H1 (cell line): ENCODE data around the gene RBM41. TPM values are rescaled to one million over a fixed set of nuclear protein-coding genes. Genes with fewer than 3 reads are reported as not detected.
A peak's percentile ranks its signal among the peaks of the same experiment; 100 is the strongest.
"Not testable (repeated sequence)": the region's sequence is repeated elsewhere in the genome, so short reads cannot be mapped to it uniquely, and the experiment has no call there.

Experiments used
- CTCF ChIA-PET: fragments of 300-600 bp; sonication (Branson Sonifier 250); formaldehyde crosslinking; loops from one replicate; lab custom pipeline; 2021; ENCODE audit not compliant: partially characterized antibody; lab: Charles Lee
- POLR2A ChIA-PET: fragments of 300-600 bp; sonication (Branson Sonifier 250); formaldehyde crosslinking; loops from one replicate; lab custom pipeline; 2021; ENCODE audit warnings: inconsistent platforms; ENCODE audit not compliant: partially characterized antibody; lab: Charles Lee
- DNase-seq, 2 experiments: peaks; one replicate each; pipeline versions ENCODE4 v3.0.0 to v3.0.0-alpha.2; 2010 to 2022; ENCODE audit warnings: low spot score in 2 of 2, low read depth in 1 of 2, mixed read lengths in 1 of 2
- FAIRE-seq: peaks from 2 replicates; lab custom pipeline; 2011; peaks lifted over from hg19 to GRCh38; lab: Jason Lieb, UNC
- H2AFZ ChIP-seq: 2 replicates; pipeline ENCODE4 v1.8.1; 2012; ENCODE audit warnings: low read length, inconsistent platforms
- H2AK5ac ChIP-seq: 2 replicates; pipeline ENCODE4 v1.6.1; 2013; ENCODE audit warnings: low read depth, low read length
- H2BK120ac ChIP-seq: replicated peaks from 2 replicates; pipeline ENCODE3; 2013; ENCODE audit warnings: low read depth, low read length, inconsistent platforms
- H2BK12ac ChIP-seq: 2 replicates; pipeline ENCODE4 v1.6.1; 2013; ENCODE audit warnings: low read depth, low read length
- H2BK15ac ChIP-seq: 2 replicates; pipeline ENCODE4 v1.6.1; 2013; ENCODE audit warnings: low read length
- H2BK20ac ChIP-seq: 2 replicates; pipeline ENCODE4 v1.6.1; 2013; ENCODE audit warnings: low read length
- H2BK5ac ChIP-seq: 2 replicates; pipeline ENCODE4 v1.6.1; 2013; ENCODE audit warnings: low read depth, low read length
- H3K14ac ChIP-seq: 2 replicates; pipeline ENCODE4 v1.6.1; 2013; ENCODE audit warnings: inconsistent platforms; ENCODE audit not compliant: insufficient read length
- H3K18ac ChIP-seq: 2 replicates; pipeline ENCODE4 v1.6.1; 2013; ENCODE audit warnings: low read length; ENCODE audit errors: extremely low read depth
- H3K23ac ChIP-seq: 2 replicates; pipeline ENCODE4 v1.6.1; 2013; ENCODE audit warnings: inconsistent platforms; ENCODE audit not compliant: insufficient read length
- H3K23me2 ChIP-seq: 2 replicates; pipeline ENCODE4 v1.6.1; 2013; ENCODE audit warnings: low read depth, low read length
- H3K27ac ChIP-seq: 2 replicates; pipeline ENCODE4 v1.6.1; 2011; ENCODE audit warnings: low read depth, low read length, inconsistent platforms
- H3K27me3 ChIP-seq, 4 experiments: replicated peaks in 1 of 4; 1 replicate in 1 of 4; 2 replicates in 3 of 4; pipeline versions ENCODE4 v1.6.1 to v1.8.1; 2011 to 2013; ENCODE audit warnings: low read length in 3 of 4, mild to moderate bottlenecking in 3 of 4, inconsistent platforms in 2 of 4, mixed read lengths in 2 of 4, moderate library complexity in 1 of 4; ENCODE audit not compliant: control insufficient read depth in 3 of 4, insufficient read depth in 3 of 4; ENCODE audit errors: extremely low read depth in 1 of 4
- H3K36me3 ChIP-seq, 4 experiments: 2 replicates each; pipeline versions ENCODE4 v1.6.1 to v1.8.1; 2011 to 2013; ENCODE audit warnings: mild to moderate bottlenecking in 4 of 4, low read length in 3 of 4, moderate library complexity in 2 of 4, control low read depth in 1 of 4, inconsistent platforms in 1 of 4; ENCODE audit not compliant: insufficient read depth in 4 of 4, control insufficient read depth in 2 of 4
- H3K4ac ChIP-seq: replicated peaks from 2 replicates; pipeline ENCODE3; 2013; ENCODE audit warnings: low read length, low read depth, mixed read lengths, inconsistent platforms; ENCODE audit not compliant: insufficient read length
- H3K4me1 ChIP-seq, 4 experiments: replicated peaks in 1 of 4; 1 replicate in 1 of 4; 2 replicates in 3 of 4; pipeline versions ENCODE4 v1.6.1 to v1.8.1; 2011 to 2013; ENCODE audit warnings: low read length in 3 of 4, inconsistent platforms in 2 of 4, mixed read lengths in 1 of 4; ENCODE audit not compliant: insufficient read depth in 4 of 4, control insufficient read depth in 3 of 4
- H3K4me2 ChIP-seq, 2 experiments: 2 replicates each; pipeline versions ENCODE4 v1.6.1 to v1.8.1; 2011 to 2013; ENCODE audit warnings: low read depth in 2 of 2, low read length in 2 of 2, control low read depth in 1 of 2, inconsistent platforms in 1 of 2, mild to moderate bottlenecking in 1 of 2; ENCODE audit not compliant: insufficient read depth in 1 of 2
- H3K4me3 ChIP-seq, 4 experiments: fragments of 200-600, 300-600 bp in 1 of 4; sonication (generic), shearing (Covaris generic), sonication (Bioruptor Twin) in 1 of 4; 2 replicates each; pipeline versions ENCODE4 v1.5.1 to v1.8.1; 2011 to 2016; ENCODE audit warnings: low read length in 4 of 4, low read depth in 3 of 4, control low read depth in 2 of 4, inconsistent platforms in 2 of 4, mild to moderate bottlenecking in 2 of 4, mixed read lengths in 1 of 4, moderate library complexity in 1 of 4; ENCODE audit not compliant: insufficient read depth in 2 of 4; ENCODE audit errors: extremely low read depth in 1 of 4
- H3K56ac ChIP-seq: replicated peaks from 2 replicates; pipeline ENCODE3; 2013; ENCODE audit warnings: low read depth, mild to moderate bottlenecking, mixed read lengths, low read length, inconsistent platforms; ENCODE audit not compliant: insufficient read length
- H3K79me1 ChIP-seq: 2 replicates; pipeline ENCODE4 v1.6.1; 2013; ENCODE audit warnings: low read depth, low read length, control low read depth
- H3K79me2 ChIP-seq, 2 experiments: 2 replicates each; pipeline versions ENCODE4 v1.6.1 to v1.8.1; 2012 to 2013; ENCODE audit warnings: low read length in 2 of 2, mild to moderate bottlenecking in 2 of 2, inconsistent platforms in 1 of 2; ENCODE audit not compliant: insufficient read depth in 2 of 2, control insufficient read depth in 1 of 2
- H3K9ac ChIP-seq, 4 experiments: replicated peaks in 1 of 4; 1 replicate in 1 of 4; 2 replicates in 3 of 4; pipeline versions ENCODE4 v1.6.1 to v1.8.1; 2011 to 2013; ENCODE audit warnings: low read depth in 3 of 4, low read length in 3 of 4, control low read depth in 2 of 4, mild to moderate bottlenecking in 2 of 4, moderate library complexity in 2 of 4, inconsistent platforms in 1 of 4; ENCODE audit errors: extremely low read depth in 1 of 4
- H3K9me3 ChIP-seq, 2 experiments: 2 replicates each; pipeline versions ENCODE4 v1.6.1 to v1.8.1; 2012 to 2013; ENCODE audit warnings: mild to moderate bottlenecking in 2 of 2, moderate library complexity in 2 of 2, control low read depth in 1 of 2, inconsistent platforms in 1 of 2, low read depth in 1 of 2, low read length in 1 of 2, mixed read lengths in 1 of 2; ENCODE audit not compliant: insufficient read depth in 2 of 2
- H4K20me1 ChIP-seq, 2 experiments: replicated peaks in 1 of 2; 2 replicates each; pipeline versions ENCODE3 to v1.8.1; 2011 to 2013; ENCODE audit warnings: inconsistent platforms in 2 of 2, low read length in 2 of 2, mild to moderate bottlenecking in 1 of 2; ENCODE audit not compliant: insufficient read depth in 2 of 2, control insufficient read depth in 1 of 2
- H4K5ac ChIP-seq: 2 replicates; pipeline ENCODE4 v1.6.1; 2013; ENCODE audit warnings: low read length, low read depth, mixed read lengths, inconsistent platforms; ENCODE audit not compliant: insufficient read length
- H4K8ac ChIP-seq: 2 replicates; pipeline ENCODE4 v1.8.0; 2013; ENCODE audit warnings: mild to moderate bottlenecking, moderate library complexity, low read length, inconsistent platforms; ENCODE audit not compliant: insufficient read depth; ENCODE audit errors: extremely low read depth
- H4K91ac ChIP-seq: replicated peaks from 2 replicates; pipeline ENCODE3; 2013; ENCODE audit warnings: low read length, mixed read lengths, inconsistent platforms; ENCODE audit not compliant: insufficient read length
- WGBS, 2 experiments: shearing (Covaris generic) in 1 of 2; methylation state at CpG; one replicate each; pipeline versions ENCODE4 v1.1.6 to v1.1.7; 2013 to 2015; ENCODE audit warnings: low lambda C conversion rate in 2 of 2, mixed read lengths in 2 of 2, inconsistent platforms in 1 of 2, low coverage in 1 of 2, missing lambda C conversion rate in 1 of 2; ENCODE audit not compliant: insufficient replicate concordance in 2 of 2, insufficient coverage in 1 of 2, insufficient read length in 1 of 2; ENCODE audit errors: extremely low coverage in 1 of 2, missing lambda C conversion rate in 1 of 2; 5-methylcytosine and 5-hydroxymethylcytosine counted together
- polyA plus RNA-seq, 7 experiments: library from polyadenylated mRNA; depleted of rRNA in 3 of 7; stranded (reverse) in 5 of 7; unstranded in 2 of 7; fragments of >200 nt in 5 of 7; fragments of 200-250 nt in 2 of 7; gene quantifications; 1 replicate in 5 of 7; 2 replicates in 1 of 7; 4 replicates in 1 of 7; pipeline versions ENCODE4 v1.2.1 to v1.2.3, GENCODE V29; 2011 to 2013; ENCODE audit warnings: missing spikeins in 2 of 7, mixed read lengths in 2 of 7
- total RNA-seq: library from RNA; stranded (reverse); fragmentation: NEBNext Ultra II Directional; extraction: Animal tissue kit (Norgen Biotek cat#: 25700); gene quantifications from 2 replicates; pipeline ENCODE4 v1.2.1, GENCODE V29; 2021

Gene RBM41
- total and polyA plus RNA-seq, 2 of the 8 experiments (the other 6 are each of a cell fraction or from before 2014, with no cell fraction given), result 2.6 to 26.4 TPM

GRCh38 chrX:107155621-107156430 is 37.2 kb upstream of the RBM41 start:
- H2AFZ ChIP-seq, H2BK20ac ChIP-seq, H3K56ac ChIP-seq, H3K79me2 ChIP-seq, H2BK15ac ChIP-seq, H4K8ac ChIP-seq, H2BK5ac ChIP-seq, H3K79me1 ChIP-seq, H3K4ac ChIP-seq, H3K23ac ChIP-seq, H4K91ac ChIP-seq, CTCF ChIA-PET, H3K9ac ChIP-seq, H3K27me3 ChIP-seq, H3K23me2 ChIP-seq, H3K4me1 ChIP-seq, H3K14ac ChIP-seq, H3K27ac ChIP-seq, H3K36me3 ChIP-seq, H4K5ac ChIP-seq, H2AK5ac ChIP-seq, H4K20me1 ChIP-seq, H2BK120ac ChIP-seq, POLR2A ChIA-PET, H2BK12ac ChIP-seq, H3K9me3 ChIP-seq: not testable (repeated sequence)
- Histone ChIP-seq H3K4me2 (peak overlapping the region in 1 of 2 experiments; percentile 49; a peak in 3 of 4 replicates), H3K18ac (peak overlapping the region; percentile 24; the same call in 1 of the 2 replicates), H3K4me3 (peak overlapping the region in 3 of 4 experiments; percentile 18 to 51 (median 30); a peak in 5 of 8 replicates)
- FAIRE-seq (peak; percentile 73), DNase-seq (peak in 1 of 2 experiments; percentile 50)
- 40% methylated on average over 1 of the region's 32 CpGs; no CpG with 5 or more reads in 1 of the 2 experiments for WGBS, 2 experiments
